Caco-2 (cell line): ENCODE measurements around the gene ACTL8. TPM values are rescaled to one million over a fixed set of nuclear protein-coding genes. Genes with fewer than 3 reads are reported as not detected.

ENCODE experiments used
- BruUV-seq: library from RNA; stranded (reverse); fragments of 400-500 nt; replicated peaks from 2 replicates; lab custom pipeline; 2021; lab: Mats Ljungman, UMichigan
- CTCF ChIA-PET: fragments of 300-600 bp; sonication (Branson Sonifier 250); formaldehyde crosslinking; loops from one replicate; lab custom pipeline; 2022; ENCODE audit warnings: antibody characterized with exemption; lab: Charles Lee
- POLR2A ChIA-PET: fragments of 300-600 bp; sonication (Branson Sonifier 250); formaldehyde crosslinking; loops from one replicate; lab custom pipeline; 2022; ENCODE audit warnings: antibody characterized with exemption; lab: Charles Lee
- DNase-seq, 2 experiments: peaks; one replicate each; pipeline versions ENCODE4 v3.0.0 to v3.0.0-alpha.2; 2020 to 2022
- H3K27me3 ChIP-seq: replicated peaks from 2 replicates; pipeline ENCODE4 v1.6.0; 2011; ENCODE audit warnings: low read length; ENCODE audit not compliant: control insufficient read depth, insufficient read depth
- H3K36me3 ChIP-seq: 2 replicates; pipeline ENCODE4 v1.5.1; 2011; ENCODE audit warnings: low read length; ENCODE audit not compliant: control insufficient read depth, insufficient read depth
- H3K4me1 ChIP-seq: fragments of 250-450 bp; sonication (Bioruptor Pico); 2 replicates; pipeline ENCODE4 v1.5.1; 2020; ENCODE audit warnings: mild to moderate bottlenecking
- H3K4me3 ChIP-seq: 2 replicates; pipeline ENCODE4 v1.5.1; 2011; ENCODE audit warnings: low read depth, mild to moderate bottlenecking, control low read depth, low read length
- H3K9me3 ChIP-seq: fragments of 250-450 bp; sonication (Bioruptor Pico); 2 replicates; pipeline ENCODE4 v1.5.1; 2020; ENCODE audit warnings: mild to moderate bottlenecking, moderate library complexity
- H3K27ac Mint-ChIP-seq: one replicate; pipeline ENCODE4 v1.8.0; 2022; ENCODE audit warnings: mixed read lengths; ENCODE audit not compliant: unreplicated experiment
- H3K27me3 Mint-ChIP-seq: one replicate; pipeline ENCODE4 v1.8.0; 2022; ENCODE audit warnings: mixed read lengths; ENCODE audit not compliant: insufficient read depth, unreplicated experiment
- H3K36me3 Mint-ChIP-seq: one replicate; pipeline ENCODE4 v1.8.0; 2022; ENCODE audit warnings: mild to moderate bottlenecking, mixed read lengths; ENCODE audit not compliant: insufficient read depth, unreplicated experiment
- H3K4me1 Mint-ChIP-seq: one replicate; pipeline ENCODE4 v1.8.0; 2022; ENCODE audit warnings: low read depth, mixed read lengths; ENCODE audit not compliant: unreplicated experiment
- H3K4me3 Mint-ChIP-seq: one replicate; pipeline ENCODE4 v1.8.0; 2022; ENCODE audit warnings: mild to moderate bottlenecking, moderate library complexity, mixed read lengths; ENCODE audit not compliant: unreplicated experiment
- H3K9me3 Mint-ChIP-seq: one replicate; pipeline ENCODE4 v1.8.0; 2022; ENCODE audit warnings: mixed read lengths; ENCODE audit not compliant: unreplicated experiment
- CTCF ChIP-seq, 2 experiments: fragments of 200-600 bp in 1 of 2; IDR thresholded peaks; 1 replicate in 1 of 2; 2 replicates in 1 of 2; pipeline versions ENCODE4 v1.5.1 to v1.8.0; 2011 to 2022; ENCODE audit warnings: antibody characterized with exemption in 1 of 2, control low read depth in 1 of 2, inconsistent platforms in 1 of 2, low read depth in 1 of 2, low read length in 1 of 2, mild to moderate bottlenecking in 1 of 2, moderate library complexity in 1 of 2; ENCODE audit not compliant: insufficient read depth in 1 of 2, severe bottlenecking in 1 of 2, unreplicated experiment in 1 of 2
- intact Hi-C: fragments of 100-400 bp; cut with micrococcal nuclease; formaldehyde crosslinking; loops from one replicate; pipeline ENCODE4 v1.10.0; 2022; ENCODE audit not compliant: unreplicated experiment
- total RNA-seq: library from RNA; stranded (reverse); gene quantifications from 2 replicates; pipeline ENCODE4 v1.2.3, GENCODE V29; 2022

The ACTL8 gene
- total RNA-seq, 1 experiment from 2014 or later: 79.3 TPM

- no peak overlapping the region for H3K4me3 ChIP-seq
- no peak for DNase-seq
- H3K36me3 ChIP-seq: no peaks in the 10 kb centered on the region
- H3K27me3 ChIP-seq: no peaks in the 10 kb centered on the region
- BruUV-seq: no TSS peak
- ChIA-PET CTCF (no interaction called here), POLR2A (no interaction called here)
- TF ChIP-seq CTCF (IDR thresholded peaks at IDR 0.05; ENCODE audit: insufficient read depth in 1 of 2, low read depth in 1 of 2, low read length in 1 of 2, severe bottlenecking in 1 of 2, unreplicated experiment in 1 of 2): no peak
- Mint-ChIP-seq H3K4me3 (no peak overlapping the region), H3K36me3 (peaks cover 4% of the 10 kb centered on the region), H3K27ac (no peak overlapping the region), H3K4me1 (no peaks in the 10 kb centered on the region), H3K27me3 (no peaks in the 10 kb centered on the region), H3K9me3 (no peaks in the 10 kb centered on the region)
- no peaks in the 10 kb centered on the region; the same call in 1 of the 2 replicates for H3K9me3 ChIP-seq
- intact Hi-C loops: no loop called here
- no peaks in the 10 kb centered on the region for H3K4me1 ChIP-seq
Observed at GRCh38 chr1:17810668-17811067, 55.5 kb downstream of the ACTL8 start.

- Histone ChIP-seq H3K36me3 (no peaks in the 10 kb centered on the region), H3K27me3 (no peaks in the 10 kb centered on the region), H3K4me1 (no peaks in the 10 kb centered on the region), H3K4me3 (no peak overlapping the region), H3K9me3 (no peaks in the 10 kb centered on the region)
- BruUV-seq: no TSS peak
- H3K27me3 Mint-ChIP-seq: no peaks in the 10 kb centered on the region
- TF ChIP-seq CTCF (IDR thresholded peaks at IDR 0.05; ENCODE audit: insufficient read depth in 1 of 2, low read depth in 1 of 2, low read length in 1 of 2, severe bottlenecking in 1 of 2, unreplicated experiment in 1 of 2): no peak
- DNase-seq: no peak
- no peak overlapping the region for H3K4me3 Mint-ChIP-seq
- CTCF ChIA-PET: no interaction called here
- POLR2A ChIA-PET: no interaction called here
- peaks cover 11% of the 10 kb centered on the region for H3K36me3 Mint-ChIP-seq
- no peaks in the 10 kb centered on the region for H3K4me1 Mint-ChIP-seq
- no peaks in the 10 kb centered on the region for H3K9me3 Mint-ChIP-seq
- intact Hi-C loops: no loop called here
- H3K27ac Mint-ChIP-seq: no peak overlapping the region
Observed at GRCh38 chr1:17816511-17816910, 61.4 kb downstream of the ACTL8 start.

- Mint-ChIP-seq H3K36me3 (peaks cover 11% of the 10 kb centered on the region), H3K27me3 (no peaks in the 10 kb centered on the region), H3K4me3 (no peak overlapping the region), H3K9me3 (no peaks in the 10 kb centered on the region), H3K4me1 (no peaks in the 10 kb centered on the region), H3K27ac (no peak overlapping the region)
- intact Hi-C loops: no loop called here
- CTCF ChIA-PET: no interaction called here
- no peaks in the 10 kb centered on the region for H3K27me3 ChIP-seq
- DNase-seq: no peak
- BruUV-seq: no TSS peak
- H3K36me3 ChIP-seq: no peaks in the 10 kb centered on the region
- no peaks in the 10 kb centered on the region for H3K9me3 ChIP-seq
- TF ChIP-seq CTCF (IDR thresholded peaks at IDR 0.05; ENCODE audit: insufficient read depth in 1 of 2, low read depth in 1 of 2, low read length in 1 of 2, severe bottlenecking in 1 of 2, unreplicated experiment in 1 of 2): no peak
- no peak overlapping the region for H3K4me3 ChIP-seq
- H3K4me1 ChIP-seq: no peaks in the 10 kb centered on the region
- POLR2A ChIA-PET: no interaction called here
Observed at GRCh38 chr1:17819129-17819802, 64.1 kb downstream of the ACTL8 start.
